ENCODE measurements around the gene PARVB.
A peak's percentile ranks its signal among the peaks of the same experiment; 100 is the strongest.

PARVB gene

DNA sequence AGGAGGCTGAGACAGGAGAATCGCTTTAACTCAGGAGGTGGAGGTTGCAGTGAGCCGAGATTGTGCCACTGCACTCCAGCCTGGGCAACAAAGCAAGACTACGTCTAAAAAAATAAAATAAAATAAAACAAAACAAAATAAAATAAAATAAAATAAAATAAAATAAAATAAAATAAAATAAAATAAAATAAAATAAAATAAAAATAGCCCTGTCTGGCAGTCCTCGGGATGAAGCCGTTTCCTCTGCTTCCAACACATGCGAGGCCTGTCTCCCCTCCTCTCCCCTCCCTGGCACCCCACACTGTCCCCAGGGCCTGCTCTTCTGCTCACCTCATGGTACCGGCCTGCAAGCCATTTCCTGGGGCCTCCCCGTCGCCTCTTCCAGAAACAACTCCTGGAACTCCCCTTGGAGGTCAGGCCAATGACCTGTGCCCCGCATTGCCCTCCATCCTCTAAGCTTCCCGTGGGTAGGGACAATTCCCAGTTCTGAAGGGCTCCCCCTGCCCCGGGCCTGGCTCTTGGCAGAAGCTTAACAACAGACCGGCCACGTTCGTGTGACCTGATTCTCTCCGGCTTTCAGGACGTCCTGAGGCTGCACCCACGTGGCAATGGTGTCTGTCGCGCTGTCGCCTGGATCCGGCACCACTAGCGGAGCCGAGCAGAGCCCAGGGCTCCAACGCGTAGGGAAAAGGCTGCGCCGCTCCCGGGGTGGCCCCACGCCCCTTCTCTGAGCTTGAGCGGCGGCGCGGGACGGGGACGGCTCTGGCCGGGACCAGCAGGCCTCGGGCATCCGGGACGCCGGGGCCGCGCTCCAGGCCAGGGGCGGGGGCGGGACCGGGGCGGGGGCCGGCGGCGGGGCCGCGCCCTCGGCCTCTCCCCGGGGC is 456 bp upstream of the PARVB start:
- TF ChIP-seq, protein P1, sequence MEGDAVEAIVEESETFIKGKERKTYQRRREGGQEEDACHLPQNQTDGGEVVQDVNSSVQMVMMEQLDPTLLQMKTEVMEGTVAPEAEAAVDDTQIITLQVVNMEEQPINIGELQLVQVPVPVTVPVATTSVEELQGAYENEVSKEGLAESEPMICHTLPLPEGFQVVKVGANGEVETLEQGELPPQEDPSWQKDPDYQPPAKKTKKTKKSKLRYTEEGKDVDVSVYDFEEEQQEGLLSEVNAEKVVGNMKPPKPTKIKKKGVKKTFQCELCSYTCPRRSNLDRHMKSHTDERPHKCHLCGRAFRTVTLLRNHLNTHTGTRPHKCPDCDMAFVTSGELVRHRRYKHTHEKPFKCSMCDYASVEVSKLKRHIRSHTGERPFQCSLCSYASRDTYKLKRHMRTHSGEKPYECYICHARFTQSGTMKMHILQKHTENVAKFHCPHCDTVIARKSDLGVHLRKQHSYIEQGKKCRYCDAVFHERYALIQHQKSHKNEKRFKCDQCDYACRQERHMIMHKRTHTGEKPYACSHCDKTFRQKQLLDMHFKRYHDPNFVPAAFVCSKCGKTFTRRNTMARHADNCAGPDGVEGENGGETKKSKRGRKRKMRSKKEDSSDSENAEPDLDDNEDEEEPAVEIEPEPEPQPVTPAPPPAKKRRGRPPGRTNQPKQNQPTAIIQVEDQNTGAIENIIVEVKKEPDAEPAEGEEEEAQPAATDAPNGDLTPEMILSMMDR (IDR thresholded peaks at IDR 0.05; ENCODE audit: control insufficient read depth, insufficient read depth, low read depth, low read length, missing control alignments): no peak
- peak overlapping the region; percentile 61 for H3K4me3 ChIP-seq (ENCODE audit: control insufficient read depth, low read depth, low read length)
- no peak for DNase-seq (ENCODE audit: low read depth)

DNA sequence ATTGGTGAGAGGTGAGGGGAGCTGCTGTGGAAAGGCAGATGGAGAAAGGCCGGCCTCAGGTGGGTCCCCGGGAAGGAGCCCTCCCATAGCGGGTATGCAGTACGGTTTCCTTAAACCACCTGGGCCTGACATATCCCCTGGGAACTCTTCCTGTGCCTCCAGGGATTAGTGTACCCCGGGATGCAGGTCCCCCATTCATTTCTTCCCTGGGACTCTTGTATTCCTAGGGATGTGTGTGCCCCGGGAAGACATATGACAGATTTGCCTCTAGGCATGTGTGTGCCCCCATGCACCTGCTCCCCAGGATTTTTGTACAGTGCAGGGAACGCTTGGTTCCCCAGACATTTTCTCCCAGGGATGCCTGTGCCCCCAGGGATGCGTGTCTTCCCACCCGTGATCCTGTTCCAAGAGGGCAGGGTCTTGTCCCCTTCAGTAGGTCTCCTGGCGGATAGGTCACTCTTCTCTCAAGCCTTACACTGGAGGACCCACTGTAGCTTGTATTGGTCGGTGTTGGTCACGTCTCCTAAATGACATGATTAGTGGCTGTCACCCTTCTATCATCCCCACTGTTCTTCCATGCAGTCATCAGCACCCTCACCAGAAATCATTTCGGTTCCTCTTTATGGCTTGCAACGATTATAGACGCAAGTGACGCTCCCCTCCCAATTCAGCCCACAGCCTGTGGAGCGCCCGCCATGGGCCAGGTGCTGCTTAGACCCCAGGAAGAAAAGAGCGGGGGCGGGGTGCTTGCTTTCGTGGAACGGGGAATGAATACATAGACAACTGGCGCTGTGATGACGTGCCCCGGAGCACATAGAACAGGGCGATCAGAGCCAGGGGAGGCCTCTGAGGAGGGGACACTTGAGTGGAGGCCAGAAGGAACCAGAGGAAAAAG is 1.3 kb downstream of the PARVB start:
- peak overlapping the region; percentile 55 for H3K4me3 ChIP-seq (ENCODE audit: control insufficient read depth, low read depth, low read length)
- DNase-seq (ENCODE audit: low read depth): no peak
- TF ChIP-seq, protein P1 (IDR thresholded peaks at IDR 0.05; ENCODE audit: control insufficient read depth, insufficient read depth, low read depth, low read length, missing control alignments): no peak

DNA sequence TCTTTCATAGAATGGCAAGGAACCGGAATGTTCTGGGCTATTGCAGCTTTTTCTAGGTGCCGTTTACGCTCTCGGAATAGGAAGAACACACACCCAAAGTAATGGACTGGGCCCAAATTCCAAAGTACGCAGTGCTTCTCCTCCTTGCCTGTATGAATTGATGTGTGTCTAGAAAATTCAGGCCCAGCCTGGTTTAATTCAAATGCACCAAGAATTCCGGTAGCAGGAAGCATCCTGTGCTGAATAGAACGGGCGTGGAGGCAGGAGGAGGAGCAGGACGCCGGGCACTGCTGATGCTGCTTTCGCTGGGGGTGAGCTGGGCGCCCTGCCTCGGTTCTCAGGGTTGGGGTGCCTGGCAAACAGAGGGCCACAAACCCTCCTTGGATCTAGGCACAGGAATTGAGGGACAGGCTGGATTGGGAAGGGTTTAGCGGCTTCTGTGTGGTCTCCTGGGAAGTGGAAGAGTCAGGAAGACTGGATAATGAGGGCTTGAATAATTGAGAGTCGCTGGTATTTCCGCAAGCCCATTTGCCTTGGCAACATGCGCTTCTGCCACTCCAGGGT is 2.0 kb downstream of the PARVB start:
- H3K4me3 ChIP-seq (ENCODE audit: control insufficient read depth, low read depth, low read length): no peak overlapping the region
- TF ChIP-seq, protein P1 (IDR thresholded peaks at IDR 0.05; ENCODE audit: control insufficient read depth, insufficient read depth, low read depth, low read length, missing control alignments): no peak
- DNase-seq (ENCODE audit: low read depth): no peak

DNA sequence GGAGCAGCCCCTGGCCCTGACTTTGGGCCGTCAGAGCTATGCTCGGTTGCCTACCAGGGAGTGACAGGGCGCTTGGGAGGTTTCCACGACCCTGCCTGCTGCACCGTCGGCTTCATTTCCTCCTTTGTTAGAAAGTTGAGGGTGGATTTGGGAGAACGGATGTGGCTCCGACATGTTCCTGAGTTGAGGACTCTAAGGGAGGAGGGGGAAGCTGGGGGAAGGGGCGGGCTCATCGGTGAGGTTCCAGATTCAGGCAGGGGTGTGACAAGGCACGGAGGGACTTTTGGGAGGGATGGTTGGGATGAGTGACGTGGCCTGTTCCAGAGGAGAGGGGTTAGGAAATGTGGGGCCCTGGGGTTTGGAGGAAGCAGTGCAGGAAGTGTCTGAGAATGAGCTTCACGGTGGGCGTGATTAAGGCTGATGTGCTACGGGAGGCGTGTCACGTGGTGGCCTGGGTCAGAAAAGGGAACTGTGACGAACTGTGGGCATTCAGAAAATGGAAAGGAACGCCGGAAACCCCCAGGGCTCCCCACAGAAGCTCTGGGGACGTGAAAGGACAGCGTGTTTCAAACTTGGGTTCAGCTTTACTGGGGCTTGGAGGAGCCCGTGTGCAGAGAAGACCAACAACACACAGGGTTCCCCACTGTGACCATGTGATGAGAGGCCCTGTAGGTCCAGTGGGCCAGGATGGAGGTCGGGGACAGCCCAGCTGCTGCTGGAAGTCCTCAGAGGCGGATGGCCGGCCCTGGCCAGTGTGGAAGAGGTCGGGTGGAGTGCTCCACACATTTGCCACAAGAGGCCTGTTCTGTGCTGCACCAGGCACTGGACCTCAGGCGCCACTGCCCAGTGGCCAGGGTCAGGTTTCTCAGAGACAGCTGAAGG is 2.8 kb downstream of the PARVB start:
- H3K4me3 ChIP-seq (ENCODE audit: control insufficient read depth, low read depth, low read length): no peak overlapping the region
- DNase-seq (ENCODE audit: low read depth): no peak
- TF ChIP-seq, protein P1 (IDR thresholded peaks at IDR 0.05; ENCODE audit: control insufficient read depth, insufficient read depth, low read depth, low read length, missing control alignments): no peak

DNA sequence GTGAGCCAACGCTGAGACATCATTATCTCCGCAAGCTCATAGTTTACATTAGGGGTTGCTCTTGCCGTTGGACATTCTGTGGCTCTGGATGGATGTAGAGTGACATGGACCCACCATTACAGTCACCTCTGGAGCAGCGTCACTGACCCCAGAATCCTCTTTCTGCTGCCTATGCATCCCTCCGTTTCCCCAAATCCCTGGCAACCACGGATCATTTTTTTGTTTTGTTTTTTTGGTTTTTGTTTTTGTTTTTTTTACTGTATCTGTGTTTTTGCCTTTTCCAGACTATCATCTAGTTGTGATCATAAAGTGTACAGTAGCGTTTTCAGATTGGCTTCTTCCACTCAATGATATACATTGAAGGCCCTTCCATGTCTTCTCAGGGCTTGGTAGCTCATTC is 4.0 kb downstream of the PARVB start:
- TF ChIP-seq, protein P1 (IDR thresholded peaks at IDR 0.05; ENCODE audit: control insufficient read depth, insufficient read depth, low read depth, low read length, missing control alignments): no peak
- DNase-seq (ENCODE audit: low read depth): no peak
- no peak overlapping the region for H3K4me3 ChIP-seq (ENCODE audit: control insufficient read depth, low read depth, low read length)
